HepG2 (cell line): ENCODE results near the gene CDK10. TPM values are rescaled to one million over a fixed set of nuclear protein-coding genes. Genes with fewer than 3 reads are reported as not detected.

Source experiments
- ATAC-seq: fragments of 200-7000 bp; cut with Tn5 transposase; 3 replicates; pipeline ENCODE4 v1.9.1; 2020; ENCODE audit warnings: mild to moderate bottlenecking, moderate library complexity
- BruUV-seq: library from RNA; stranded (reverse); fragments of 400-500 nt; replicated peaks from 2 replicates; lab custom pipeline; 2021; lab: Mats Ljungman, UMichigan
- CTCF ChIA-PET: fragments of 300-600 bp; formaldehyde crosslinking; extraction: SDS; loops from one replicate; lab custom pipeline; 2021; ENCODE audit warnings: low total read pairs, inconsistent platforms, low intra/inter-chr PET ratio; lab: Yijun Ruan, JAX
- POLR2A ChIA-PET: fragments of 350-600 bp; sonication (Branson Sonifier 250); formaldehyde crosslinking; loops from one replicate; lab custom pipeline; 2020; ENCODE audit warnings: antibody characterized with exemption, inconsistent platforms; lab: Yijun Ruan, JAX
- DNase-seq: peaks from one replicate; pipeline ENCODE4 v3.0.0-alpha.2; 2015; ENCODE audit warnings: low spot score
- FAIRE-seq: peaks from 3 replicates; lab custom pipeline; 2011; peaks lifted over from hg19 to GRCh38; lab: Jason Lieb, UNC
- H2AFZ ChIP-seq: one replicate; pipeline ENCODE4 v1.6.1; 2011; ENCODE audit warnings: low read length, inconsistent platforms
- H3K27ac ChIP-seq: fragments of 300-600 bp; 3 replicates; pipeline ENCODE4 v1.8.0; 2011; ENCODE audit warnings: mixed run types, mild to moderate bottlenecking, mixed read lengths, low read length, inconsistent platforms; ENCODE audit not compliant: insufficient read depth; ENCODE audit errors: extremely low read length
- H3K27me3 ChIP-seq, 2 experiments: fragments of 200-600 bp in 1 of 2; 2 replicates in 1 of 2; 3 replicates in 1 of 2; pipeline versions ENCODE4 v1.6.0 to v1.8.0; 2011; ENCODE audit warnings: low read length in 2 of 2, mild to moderate bottlenecking in 2 of 2, moderate library complexity in 2 of 2, inconsistent platforms in 1 of 2; ENCODE audit not compliant: insufficient read depth in 2 of 2, control insufficient read depth in 1 of 2
- H3K36me3 ChIP-seq, 2 experiments: fragments of 200-600 bp in 1 of 2; replicated peaks in 1 of 2; 2 replicates in 1 of 2; 3 replicates in 1 of 2; pipeline versions ENCODE4 v1.5.1 to v1.8.0; 2011; ENCODE audit warnings: low read length in 2 of 2, inconsistent platforms in 1 of 2; ENCODE audit not compliant: insufficient read depth in 2 of 2, control insufficient read depth in 1 of 2
- H3K4me1 ChIP-seq: 2 replicates; pipeline ENCODE4 v1.5.1; 2012; ENCODE audit warnings: low read length, inconsistent platforms; ENCODE audit not compliant: insufficient read depth
- H3K4me2 ChIP-seq: 2 replicates; pipeline ENCODE4 v1.6.0; 2011; ENCODE audit warnings: low read depth, low read length, inconsistent platforms
- H3K4me3 ChIP-seq, 3 experiments: fragments of 200-600 bp in 1 of 3; sonication (generic), shearing (Covaris generic) in 1 of 3; replicated peaks in 1 of 3; 2 replicates each; pipeline ENCODE4 v1.5.1; 2011 to 2016; ENCODE audit warnings: low read length in 3 of 3, inconsistent platforms in 2 of 3, low read depth in 2 of 3, mild to moderate bottlenecking in 2 of 3, control low read depth in 1 of 3, mixed read lengths in 1 of 3; ENCODE audit not compliant: insufficient read depth in 1 of 3
- H3K79me2 ChIP-seq: one replicate; pipeline ENCODE4 v1.6.1; 2011; ENCODE audit warnings: low read length, inconsistent platforms; ENCODE audit not compliant: insufficient read depth
- H3K9ac ChIP-seq: 2 replicates; pipeline ENCODE4 v1.6.0; 2011; ENCODE audit warnings: mild to moderate bottlenecking, low read depth, low read length, inconsistent platforms; ENCODE audit not compliant: insufficient read depth
- H3K9me3 ChIP-seq: 2 replicates; pipeline ENCODE4 v1.5.1; 2012; ENCODE audit warnings: mild to moderate bottlenecking, low read length
- H4K20me1 ChIP-seq: 2 replicates; pipeline ENCODE4 v1.6.0; 2011; ENCODE audit warnings: inconsistent platforms, mild to moderate bottlenecking, low read length, moderate library complexity; ENCODE audit not compliant: insufficient read depth
- ARHGAP35 ChIP-seq: sonication (generic); formaldehyde crosslinking; IDR thresholded peaks from 2 replicates; pipeline ENCODE4 v1.9.0; 2022; ENCODE audit warnings: mild to moderate bottlenecking, inconsistent platforms, moderate library complexity, missing genetic modification reagents, borderline replicate concordance
- FOXC1 ChIP-seq: sonication (generic); formaldehyde crosslinking; IDR thresholded peaks from 2 replicates; pipeline ENCODE4 v1.8.0; 2022; ENCODE audit warnings: mild to moderate bottlenecking, missing genetic modification reagents, borderline replicate concordance
- GATAD2A ChIP-seq: IDR thresholded peaks from 2 replicates; pipeline ENCODE4 v1.6.1; 2016
- KMT2A ChIP-seq: sonication (generic); formaldehyde crosslinking; IDR thresholded peaks from 2 replicates; pipeline ENCODE4 v1.4.0; 2020; ENCODE audit warnings: missing genetic modification reagents
- MYC ChIP-seq: sonication (generic); formaldehyde crosslinking; IDR thresholded peaks from 2 replicates; pipeline ENCODE4 v1.9.0; 2021; ENCODE audit warnings: missing genetic modification reagents, borderline replicate concordance
- NONO ChIP-seq, 2 experiments: fragments of 450-650 bp in 1 of 2; sonication (generic) in 1 of 2; formaldehyde crosslinking in 1 of 2; IDR thresholded peaks in 1 of 2; conservative IDR thresholded peaks in 1 of 2; 2 replicates each; pipeline versions ENCODE4 v1.6.1 to v1.8.0; 2017 to 2022; ENCODE audit warnings: mild to moderate bottlenecking in 1 of 2, missing genetic modification reagents in 1 of 2, moderate library complexity in 1 of 2
- POLR2A ChIP-seq, 2 experiments: IDR thresholded peaks; 2 replicates each; pipeline ENCODE4 v1.6.1; 2011; ENCODE audit warnings: low read depth in 2 of 2, low read length in 2 of 2, mild to moderate bottlenecking in 1 of 2, moderate library complexity in 1 of 2; ENCODE audit not compliant: insufficient read depth in 1 of 2
- POLR2G ChIP-seq: fragments of 200-400 bp; formaldehyde crosslinking; IDR thresholded peaks from 2 replicates; pipeline ENCODE4 v1.6.1; 2018; ENCODE audit warnings: mild to moderate bottlenecking, low read depth, low read length, moderate library complexity
- RBFOX2 ChIP-seq: fragments of 200-400 bp; formaldehyde crosslinking; IDR thresholded peaks from 2 replicates; pipeline ENCODE4 v1.6.1; 2017; ENCODE audit warnings: low read depth, mild to moderate bottlenecking, low read length
- REL ChIP-seq: sonication (generic); formaldehyde crosslinking; conservative IDR thresholded peaks from 2 replicates; pipeline ENCODE4 v1.8.0; 2022; ENCODE audit warnings: mild to moderate bottlenecking, missing genetic modification reagents, moderate library complexity
- RXRB ChIP-seq: IDR thresholded peaks from 2 replicates; pipeline ENCODE4 v1.6.1; 2016; ENCODE audit warnings: borderline replicate concordance, missing genetic modification reagents, missing compliant biosample characterization
- ZBTB3 ChIP-seq: sonication (generic); formaldehyde crosslinking; IDR thresholded peaks from 2 replicates; pipeline ENCODE4 v1.4.0; 2020; ENCODE audit warnings: low read depth, mild to moderate bottlenecking, moderate library complexity, missing genetic modification reagents, borderline replicate concordance
- ZBTB33 ChIP-seq: sonication (generic); formaldehyde crosslinking; IDR thresholded peaks from 2 replicates; pipeline ENCODE4 v1.4.0; 2020; ENCODE audit warnings: missing genetic modification reagents
- ZNF280D ChIP-seq: sonication (generic); formaldehyde crosslinking; IDR thresholded peaks from 2 replicates; pipeline ENCODE4 v1.5.1; 2020; ENCODE audit warnings: mild to moderate bottlenecking, missing genetic modification reagents
- ZNF468 ChIP-seq: sonication (generic); formaldehyde crosslinking; IDR thresholded peaks from 2 replicates; pipeline ENCODE4 v1.8.0; 2022; ENCODE audit warnings: mild to moderate bottlenecking, moderate library complexity, missing genetic modification reagents
- ZNF605 ChIP-seq: sonication (generic); formaldehyde crosslinking; IDR thresholded peaks from 2 replicates; pipeline ENCODE4 v1.8.0; 2022; ENCODE audit warnings: mild to moderate bottlenecking, missing genetic modification reagents
- ZNF607 ChIP-seq: sonication (generic); formaldehyde crosslinking; IDR thresholded peaks from 2 replicates; pipeline ENCODE4 v1.5.1; 2020; ENCODE audit warnings: missing genetic modification reagents, mild to moderate bottlenecking, borderline replicate concordance
- ZNF614 ChIP-seq: IDR thresholded peaks from 2 replicates; pipeline ENCODE4 v1.6.1; 2018; ENCODE audit warnings: missing biosample characterization, missing genetic modification reagents, inconsistent platforms, borderline replicate concordance
- ZNF776 ChIP-seq: sonication (generic); formaldehyde crosslinking; IDR thresholded peaks from 2 replicates; pipeline ENCODE4 v1.4.0; 2020; ENCODE audit warnings: mild to moderate bottlenecking, missing genetic modification reagents
- WGBS: methylation state at CpG from one replicate; pipeline ENCODE4 v1.1.6; 2017; ENCODE audit warnings: low lambda C conversion rate; 5-methylcytosine and 5-hydroxymethylcytosine counted together
- in situ Hi-C: cut with HindIII; loops from 2 replicates; pipeline ENCODE4 v1.10.0; 2017; ENCODE audit warnings: low pct_unique_long_range_greater_than_20kb; ENCODE audit not compliant: extremely low pct_ligation_motif_present
- intact Hi-C: fragments of 100-400 bp; cut with micrococcal nuclease; formaldehyde crosslinking; loops from one replicate; pipeline ENCODE4 v1.10.0; 2022; ENCODE audit not compliant: unreplicated experiment
- polyA plus RNA-seq, 8 experiments: library from polyadenylated mRNA; depleted of rRNA in 3 of 8; stranded (reverse) in 7 of 8; unstranded in 1 of 8; fragments of >200 nt; fragmentation: Illumina TruSeq in 4 of 8; extraction: Trizol in 4 of 8; gene quantifications; 2 replicates each; pipeline versions ENCODE4 v1.2.1 to v1.2.3, GENCODE V29; 2011 to 2016; ENCODE audit warnings: low read depth in 4 of 8, missing spikeins in 1 of 8, mixed read lengths in 1 of 8; ENCODE audit not compliant: insufficient read depth in 1 of 8
- total RNA-seq, 5 experiments: library from RNA; depleted of rRNA; stranded (reverse); fragments of >200 nt; fragmentation: Illumina TruSeq; extraction: Trizol; gene quantifications; 2 replicates each; pipeline ENCODE4 v1.2.3, GENCODE V29; 2016; ENCODE audit warnings: low read depth in 1 of 5

Gene CDK10
- total and polyA plus RNA-seq, 2 of the 13 experiments (the other 11 are each of a cell fraction or from before 2014, with no cell fraction given), result 2.5 to 3.9 TPM

- TF ChIP-seq RXRB (CRISPR knock-in tag) (no peak), ZNF468 (CRISPR knock-in tag) (no peak), ZNF607 (CRISPR knock-in tag) (no peak), ZBTB3 (CRISPR knock-in tag) (no peak), REL (CRISPR knock-in tag) (no peak), ZNF280D (CRISPR knock-in tag) (no peak), FOXC1 (CRISPR knock-in tag) (no peak)
Observed at GRCh38 chr16:89737341-89738071, 51.0 kb downstream of the CDK10 start (continued).

- Histone ChIP-seq H3K27me3 (no peaks in the 10 kb centered on the region), H3K9ac (no peak overlapping the region), H3K9me3 (no peaks in the 10 kb centered on the region), H3K79me2 (no peaks in the 10 kb centered on the region), H2AFZ (no peak overlapping the region), H4K20me1 (no peaks in the 10 kb centered on the region), H3K4me1 (no peaks in the 10 kb centered on the region), H3K36me3 (peaks cover 45 to 90% of the 10 kb centered on the region in 2 experiments), H3K4me3 (no peak overlapping the region), H3K4me2 (no peak overlapping the region), H3K27ac (no peak overlapping the region)
- intact Hi-C loops, result no loop called here
- ChIA-PET CTCF (no interaction called here), POLR2A (interaction anchor here (2.0 kb wide), 1 partner anchor 32 kb away, joined by 4 read pairs; no protein-coding TSS in a partner anchor)
- ATAC-seq (peak; percentile 23), DNase-seq (no peak), FAIRE-seq (no peak)
- 95% methylated on average over 9 of the region's 14 CpGs for WGBS
- in situ Hi-C loops, result no loop called here
- no TSS peak for BruUV-seq
- peak; percentile 74 for TF ChIP-seq RBFOX2
- TF ChIP-seq MYC (CRISPR knock-in tag), result no peak
- no peak for TF ChIP-seq ARHGAP35
- no peak for TF ChIP-seq NONO (IDR thresholded peaks at IDR 0.05)
- TF ChIP-seq NONO (CRISPR knock-in tag; conservative IDR thresholded peaks at IDR 0.05), result peak; percentile 40; the same call in 1 of the 2 replicates
- TF ChIP-seq ZNF605 (CRISPR knock-in tag), result 0 out of 2 replicates have a peak, but pooled peaks have one; percentile 34
- TF ChIP-seq GATAD2A, result no peak
- TF ChIP-seq ZBTB33 (CRISPR knock-in tag), result peak; percentile 74; the same call in 1 of the 2 replicates
- TF ChIP-seq ZNF614 (CRISPR knock-in tag), result no peak
- 0 out of 2 replicates have a peak, but pooled peaks have one; percentile 51 for TF ChIP-seq POLR2G
- peak in 1 of 2 experiments; percentile 69; a peak in 2 of 4 replicates for TF ChIP-seq POLR2A (IDR thresholded peaks at IDR 0.05; ENCODE audit: insufficient read depth in 1 of 2, low read depth in 2 of 2, low read length in 2 of 2)
- no peak for TF ChIP-seq ZNF776
- TF ChIP-seq KMT2A (CRISPR knock-in tag), result no peak
Observed at GRCh38 chr16:89738072-89738377, 51.5 kb downstream of the CDK10 start.
